PC-3 (cell line): ENCODE data around the gene RNF113A.

Experiments
- EZH2phosphoT487 ChIP-seq: fragments of 300-600 bp; sonication (generic); IDR thresholded peaks from 2 replicates; pipeline ENCODE4 v1.6.1; 2018; ENCODE audit warnings: mild to moderate bottlenecking, antibody characterized with exemption, low read length, borderline replicate concordance
- TF ChIP-seq, protein P1 (sequence below): fragments of 300-600 bp; sonication (generic); conservative IDR thresholded peaks from 2 replicates; pipeline ENCODE4 v1.5.1; 2017; ENCODE audit warnings: antibody characterized with exemption, low read depth, mild to moderate bottlenecking, low read length

DNA sequence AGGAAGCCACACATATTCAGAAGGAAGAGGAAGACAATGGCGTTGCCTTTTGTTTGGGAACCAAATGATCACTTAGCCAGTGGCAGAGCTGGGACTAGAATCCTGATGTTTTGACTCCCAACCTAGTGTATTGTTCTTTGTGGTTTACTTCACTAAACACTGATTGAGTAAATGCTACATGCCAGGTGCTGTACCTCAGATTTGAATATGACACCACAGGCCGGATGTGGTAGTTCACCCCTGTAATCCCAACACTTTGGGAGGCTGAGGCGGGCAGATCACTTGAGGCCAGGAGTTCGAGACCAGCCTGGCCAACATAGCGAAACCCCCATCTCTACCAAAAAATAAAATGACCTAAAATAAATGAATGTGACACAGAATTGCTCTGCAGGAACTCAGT is 8.5 kb upstream of the RNF113A start:
- TF ChIP-seq, protein P1, sequence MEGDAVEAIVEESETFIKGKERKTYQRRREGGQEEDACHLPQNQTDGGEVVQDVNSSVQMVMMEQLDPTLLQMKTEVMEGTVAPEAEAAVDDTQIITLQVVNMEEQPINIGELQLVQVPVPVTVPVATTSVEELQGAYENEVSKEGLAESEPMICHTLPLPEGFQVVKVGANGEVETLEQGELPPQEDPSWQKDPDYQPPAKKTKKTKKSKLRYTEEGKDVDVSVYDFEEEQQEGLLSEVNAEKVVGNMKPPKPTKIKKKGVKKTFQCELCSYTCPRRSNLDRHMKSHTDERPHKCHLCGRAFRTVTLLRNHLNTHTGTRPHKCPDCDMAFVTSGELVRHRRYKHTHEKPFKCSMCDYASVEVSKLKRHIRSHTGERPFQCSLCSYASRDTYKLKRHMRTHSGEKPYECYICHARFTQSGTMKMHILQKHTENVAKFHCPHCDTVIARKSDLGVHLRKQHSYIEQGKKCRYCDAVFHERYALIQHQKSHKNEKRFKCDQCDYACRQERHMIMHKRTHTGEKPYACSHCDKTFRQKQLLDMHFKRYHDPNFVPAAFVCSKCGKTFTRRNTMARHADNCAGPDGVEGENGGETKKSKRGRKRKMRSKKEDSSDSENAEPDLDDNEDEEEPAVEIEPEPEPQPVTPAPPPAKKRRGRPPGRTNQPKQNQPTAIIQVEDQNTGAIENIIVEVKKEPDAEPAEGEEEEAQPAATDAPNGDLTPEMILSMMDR: no peak
- no peak for TF ChIP-seq EZH2phosphoT487
